ENCODE measurements around the gene PID1.

DNA sequence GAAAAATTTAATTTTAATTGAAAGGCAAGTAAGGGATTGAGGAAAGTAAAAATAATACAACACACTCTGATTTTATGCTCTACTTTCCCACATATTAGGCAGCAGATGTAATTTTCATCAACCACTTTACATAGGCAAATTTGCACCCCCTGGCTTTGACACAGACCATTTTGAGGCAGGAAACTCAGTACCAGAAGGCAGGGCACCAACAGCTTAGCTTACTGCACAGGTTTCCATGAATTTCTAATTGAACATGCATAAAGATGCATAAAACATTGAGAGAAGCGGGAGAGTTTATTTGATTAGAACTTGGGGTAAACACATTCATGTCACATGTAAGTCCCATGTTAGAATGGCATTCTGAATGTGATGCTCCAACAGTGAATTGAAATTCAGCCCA lies 171.9 kb downstream of the PID1 start:
- no peak for TF ChIP-seq CTCF (IDR thresholded peaks at IDR 0.05)
- no peak for TF ChIP-seq EZH2 (IDR thresholded peaks at IDR 0.05; ENCODE audit: borderline replicate concordance, insufficient read depth, low read depth, low read length, poor library complexity, severe bottlenecking)
